GM12891 (cell line): Measurements from ENCODE around the gene ITGAX.

ENCODE experiments used
- POLR2A ChIP-seq: IDR thresholded peaks from 2 replicates; pipeline ENCODE4 v1.6.1; 2011; ENCODE audit warnings: low read depth, low read length, control low read depth
- POLR2AphosphoS5 ChIP-seq: IDR thresholded peaks from 2 replicates; pipeline ENCODE4 v1.6.1; 2011; ENCODE audit warnings: low read depth, low read length, control low read depth
- TAF1 ChIP-seq: IDR thresholded peaks from 2 replicates; pipeline ENCODE4 v1.6.1; 2011; ENCODE audit warnings: low read depth, low read length, control low read depth

DNA sequence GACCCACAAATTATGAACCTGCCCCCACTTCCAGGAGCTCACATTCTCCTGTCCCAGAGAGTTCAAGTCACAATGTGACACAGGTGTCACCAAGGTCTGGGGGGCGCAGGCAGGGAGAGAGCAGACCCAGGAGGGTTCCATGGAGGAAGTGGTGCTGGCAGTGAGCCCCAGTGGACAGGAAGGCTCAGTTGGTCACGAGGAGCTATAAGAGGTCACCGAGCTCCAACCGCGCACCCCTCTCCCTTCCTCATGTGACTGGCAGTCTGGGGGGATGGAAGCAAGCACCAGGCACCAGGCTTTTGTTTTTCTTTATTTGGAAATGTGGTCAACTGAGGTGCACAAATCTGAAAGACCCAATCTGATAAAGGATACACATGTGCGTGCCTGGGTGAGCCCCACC, 40.7 kb downstream of the ITGAX start:
- TF ChIP-seq POLR2A = no peak
- no peak for TF ChIP-seq POLR2AphosphoS5
- TF ChIP-seq TAF1 = no peak
